GM19025 (cell line): ENCODE measurements around the gene PDE2A.

Experiments
- ATAC-seq: cut with Tn5 transposase; IDR thresholded peaks from one replicate; pipeline ENCODE4 v1.9.1; 2021; ENCODE audit warnings: mild to moderate bottlenecking, low read depth, moderate library complexity; ENCODE audit not compliant: unreplicated experiment

PDE2A gene

DNA sequence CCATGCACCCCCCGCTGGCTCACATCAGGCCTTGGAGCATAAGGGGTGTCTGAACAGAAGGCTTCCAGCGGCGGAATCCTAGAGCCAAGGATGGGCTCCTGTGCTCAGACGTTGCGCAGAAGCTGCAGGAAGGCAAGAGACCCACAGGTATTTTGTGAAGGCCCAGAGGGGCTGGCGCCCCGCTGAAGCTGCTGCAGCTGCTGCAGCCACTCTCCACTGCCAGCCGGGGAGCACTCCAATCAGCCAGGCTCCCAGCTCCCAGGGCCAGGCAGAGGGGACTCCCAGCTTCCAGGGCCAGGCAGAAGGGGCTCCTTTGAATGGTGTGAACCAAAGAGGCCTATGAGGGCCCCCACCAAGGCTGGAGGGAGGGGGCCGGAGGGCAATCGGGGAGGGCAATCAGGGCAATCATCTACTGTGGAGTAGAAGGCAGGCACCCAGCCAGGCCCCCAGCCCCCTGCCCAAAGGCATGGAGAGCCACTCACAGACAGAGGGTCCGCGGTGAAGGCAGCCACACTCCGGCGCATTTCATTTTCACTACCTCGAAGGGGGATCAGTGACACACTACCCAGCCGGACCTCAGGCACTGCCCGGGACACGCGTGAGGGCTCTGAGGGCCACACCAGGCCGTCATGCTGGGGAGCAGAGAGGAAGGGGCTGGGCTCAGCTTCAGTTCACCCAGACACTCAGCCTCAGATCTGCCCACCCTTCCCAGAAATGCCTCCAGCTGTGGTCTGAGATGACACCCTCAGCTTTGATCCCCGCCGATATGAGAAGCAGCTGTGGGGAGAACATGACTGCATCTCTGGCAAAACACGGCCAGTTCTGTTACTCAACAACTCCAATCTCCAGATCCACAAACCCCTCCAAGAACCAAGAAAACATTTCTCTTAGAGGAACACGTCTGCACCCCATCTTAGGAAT lies 11.6 kb upstream of the PDE2A start:
- no peak for ATAC-seq

DNA sequence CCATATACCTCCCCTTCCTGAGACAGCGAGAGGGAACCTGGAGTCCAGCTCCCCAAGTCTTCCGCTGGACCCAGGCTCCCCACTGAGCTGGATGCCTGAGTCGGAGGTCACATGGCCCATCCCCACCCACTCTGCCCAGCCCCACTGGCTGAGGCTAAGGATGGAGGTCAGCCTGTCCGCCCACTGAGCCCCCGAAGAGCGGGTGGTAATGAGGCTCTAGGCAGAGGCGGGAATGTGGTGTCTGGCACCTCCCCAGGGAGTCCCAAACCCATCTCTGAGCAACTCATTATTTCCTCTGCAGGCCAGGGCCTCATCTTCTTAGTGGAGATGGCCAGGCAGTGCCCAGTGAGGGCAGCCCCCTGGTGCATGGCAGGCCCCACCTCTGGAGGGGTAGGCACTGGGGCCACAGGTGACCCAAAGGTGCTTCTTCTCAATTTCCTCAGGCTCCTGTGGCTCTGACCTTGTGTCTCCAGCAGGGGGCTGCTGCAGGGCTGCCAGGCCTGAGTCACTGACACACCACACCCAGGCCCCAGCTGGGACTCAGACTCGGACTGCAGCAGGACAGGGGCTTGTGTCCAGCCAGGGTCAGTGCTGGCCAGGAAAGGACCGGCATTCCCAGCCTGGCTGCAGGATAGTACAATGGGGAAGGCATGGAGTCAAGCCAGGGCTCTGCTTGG lies 10.2 kb upstream of the PDE2A start:
- no peak for ATAC-seq

DNA sequence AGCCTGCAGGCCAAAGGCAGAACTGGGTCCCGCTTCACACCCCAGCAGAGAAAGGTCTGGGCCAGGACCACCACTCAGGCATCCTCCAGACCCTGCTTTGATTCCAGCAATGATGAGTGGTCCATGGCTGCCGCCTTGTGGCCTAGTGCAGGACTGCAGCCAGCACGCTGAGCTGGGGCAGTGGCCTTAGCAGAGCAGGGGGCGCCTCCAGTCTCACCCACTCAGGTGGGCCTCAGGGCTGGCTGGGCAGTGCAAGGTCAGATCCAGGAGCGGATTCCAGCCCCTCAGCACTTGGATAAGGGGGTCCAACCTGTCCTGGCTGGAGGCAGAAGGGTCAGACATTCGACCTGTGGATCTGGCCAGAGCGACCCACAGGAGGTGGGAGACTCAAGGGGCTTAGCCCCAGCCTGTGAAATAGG lies 9.6 kb upstream of the PDE2A start:
- no peak for ATAC-seq

GRCh38 chr11:72682858-72683243 lies 8.6 kb upstream of the PDE2A start:
- no peak for ATAC-seq

- ATAC-seq: no peak
Observed at GRCh38 chr11:72682238-72682857, 8.1 kb upstream of the PDE2A start.

- ATAC-seq: no peak
Observed at GRCh38 chr11:72681226-72682153, 7.3 kb upstream of the PDE2A start.

DNA sequence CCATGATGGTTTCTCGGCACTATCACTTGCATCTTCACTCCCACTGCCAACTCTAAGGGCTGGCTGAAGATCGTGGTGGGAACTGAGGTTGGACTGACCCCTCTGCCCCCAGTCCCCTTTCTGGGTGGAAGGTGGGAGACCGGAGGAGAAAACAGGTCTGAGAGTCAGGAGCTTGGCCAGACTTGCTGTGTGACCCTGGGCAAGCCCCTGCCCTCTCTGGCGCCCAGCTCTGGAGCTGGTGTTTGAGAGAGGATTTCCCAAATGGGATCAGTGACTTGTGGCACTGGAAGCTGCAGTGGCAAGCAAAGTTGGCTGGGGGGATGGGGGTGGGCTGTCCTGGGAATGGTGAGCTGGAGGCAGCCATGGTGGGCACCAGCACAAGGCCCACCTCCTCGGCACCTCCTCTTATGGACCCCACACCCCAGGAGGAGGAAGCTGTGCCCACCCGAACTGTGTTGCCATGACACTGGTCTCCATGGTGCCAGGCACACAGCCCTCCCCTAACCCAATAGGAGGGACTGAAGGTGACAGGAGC lies 6.5 kb upstream of the PDE2A start:
- no peak for ATAC-seq

DNA sequence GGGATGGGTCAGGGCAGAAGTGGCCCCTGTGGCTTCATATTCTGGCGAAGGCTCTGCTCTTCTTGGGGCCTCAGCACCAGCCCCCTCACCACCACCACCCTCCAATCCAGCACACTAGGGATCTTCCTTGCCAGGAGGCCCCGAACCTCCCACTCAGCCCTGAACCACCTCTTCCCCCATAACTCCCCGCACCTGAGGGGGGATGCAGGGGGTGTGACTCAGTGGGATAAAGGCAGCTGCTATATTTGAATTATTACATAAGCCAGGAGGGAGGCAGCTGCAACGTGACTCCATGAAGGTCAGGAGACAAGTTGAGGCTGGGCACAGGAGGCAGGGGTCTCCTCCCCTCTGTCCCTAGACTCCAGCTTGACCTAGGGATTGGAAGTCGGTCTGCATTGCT lies 5.6 kb upstream of the PDE2A start:
- no peak for ATAC-seq

DNA sequence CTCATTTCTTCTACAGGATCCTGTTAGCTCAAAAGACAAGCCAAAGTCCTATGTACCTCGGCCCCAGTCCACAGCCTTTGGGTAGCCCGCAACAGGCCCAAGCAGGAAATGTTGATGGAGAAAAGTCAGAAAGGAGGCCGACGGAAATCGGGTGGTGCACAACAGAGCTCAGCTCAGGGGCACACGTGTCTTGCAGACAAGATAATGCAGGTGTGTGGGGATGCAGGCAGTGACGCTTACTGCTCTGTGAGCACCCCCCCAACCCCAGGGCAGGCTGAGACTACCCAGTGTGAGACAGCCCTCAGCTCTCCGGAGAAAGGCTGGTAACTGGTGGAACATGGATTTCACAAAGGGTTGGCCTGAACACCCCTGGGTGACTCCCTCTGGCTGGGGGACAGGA lies 4.3 kb upstream of the PDE2A start:
- no peak for ATAC-seq

DNA sequence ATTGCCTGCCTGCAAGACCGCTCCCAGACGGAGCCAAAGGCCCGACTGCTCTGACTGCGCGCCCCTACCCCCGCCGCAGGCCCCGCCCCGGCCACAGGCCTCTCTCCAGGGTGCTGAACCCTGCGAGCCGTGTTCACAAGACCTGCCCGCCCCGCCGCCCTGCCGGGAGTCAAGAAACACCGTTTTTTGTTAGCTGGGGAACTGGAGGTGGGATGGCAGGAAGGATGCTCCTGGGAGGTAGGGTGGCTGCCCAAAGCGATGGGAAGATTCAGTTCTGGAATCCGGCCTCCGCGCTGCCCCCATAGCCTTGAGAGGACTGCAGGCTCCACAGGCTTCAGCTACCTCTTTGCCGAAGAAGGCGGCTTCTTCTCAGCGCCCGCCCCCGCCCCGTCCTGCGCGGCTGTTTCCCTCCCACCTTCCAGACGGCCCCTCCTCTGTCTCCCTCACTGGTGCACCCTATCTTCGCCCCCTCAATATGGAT lies 2.7 kb upstream of the PDE2A start:
- ATAC-seq: no peak

- no peak for ATAC-seq
Observed at GRCh38 chr11:72675221-72675620, 999 bp upstream of the PDE2A start.

DNA sequence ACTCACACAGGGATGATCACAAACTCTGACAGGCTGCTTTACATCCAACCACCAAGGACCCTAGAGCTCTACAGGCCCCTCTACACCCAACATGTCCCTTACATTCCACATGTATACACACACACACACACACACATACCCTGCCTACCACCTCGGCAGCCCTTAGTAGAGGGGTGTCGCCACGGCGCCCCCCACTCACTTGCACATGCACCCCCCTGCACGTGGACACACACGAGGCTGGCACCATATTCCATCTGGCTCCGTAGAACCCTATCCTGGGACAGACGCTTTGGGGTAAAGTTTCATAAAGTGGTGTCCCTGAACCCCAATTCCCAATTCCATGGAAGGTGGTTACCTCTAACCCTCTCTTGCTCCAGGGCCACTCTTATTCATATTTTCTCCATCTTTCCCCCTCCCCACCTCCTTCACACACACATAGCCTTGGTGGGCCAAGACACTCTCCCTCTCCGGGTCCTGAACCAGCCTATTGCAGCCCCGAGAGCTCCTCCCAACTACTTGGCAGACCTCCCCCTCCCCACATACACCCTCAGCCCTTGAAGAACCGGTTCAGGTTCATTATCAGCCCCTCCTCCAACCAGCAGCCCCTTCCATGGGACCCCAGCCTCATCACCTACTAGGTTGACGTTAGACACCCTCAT lies 809 bp downstream of the PDE2A start:
- no peak for ATAC-seq

DNA sequence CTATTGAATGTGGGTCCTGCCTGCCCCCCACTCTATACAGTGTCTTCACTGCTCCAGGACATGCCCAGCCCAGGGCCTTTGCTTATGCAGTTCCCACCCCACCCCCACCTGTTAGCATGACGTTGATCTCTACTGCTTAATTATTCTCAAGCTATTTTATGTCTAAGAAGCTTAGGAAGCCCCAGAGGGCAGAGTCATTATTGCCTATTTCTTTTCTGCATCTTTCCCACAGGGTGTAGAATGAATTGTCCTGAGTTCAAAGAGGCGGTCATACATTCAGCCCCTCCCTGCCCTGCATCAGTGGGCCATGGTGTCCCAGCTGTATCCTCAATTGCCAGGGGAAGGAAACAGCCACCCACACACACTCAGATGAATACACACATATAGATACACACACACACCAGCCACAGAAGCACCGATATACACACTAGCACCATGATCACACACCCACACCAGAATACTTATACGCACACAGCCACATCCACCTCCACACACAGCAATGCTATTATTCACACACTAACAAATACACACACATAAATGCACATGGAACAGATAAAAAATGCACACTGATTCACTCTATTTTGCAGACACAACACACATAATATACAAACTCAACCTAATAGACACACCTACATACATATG lies 1.5 kb downstream of the PDE2A start:
- ATAC-seq: no peak

DNA sequence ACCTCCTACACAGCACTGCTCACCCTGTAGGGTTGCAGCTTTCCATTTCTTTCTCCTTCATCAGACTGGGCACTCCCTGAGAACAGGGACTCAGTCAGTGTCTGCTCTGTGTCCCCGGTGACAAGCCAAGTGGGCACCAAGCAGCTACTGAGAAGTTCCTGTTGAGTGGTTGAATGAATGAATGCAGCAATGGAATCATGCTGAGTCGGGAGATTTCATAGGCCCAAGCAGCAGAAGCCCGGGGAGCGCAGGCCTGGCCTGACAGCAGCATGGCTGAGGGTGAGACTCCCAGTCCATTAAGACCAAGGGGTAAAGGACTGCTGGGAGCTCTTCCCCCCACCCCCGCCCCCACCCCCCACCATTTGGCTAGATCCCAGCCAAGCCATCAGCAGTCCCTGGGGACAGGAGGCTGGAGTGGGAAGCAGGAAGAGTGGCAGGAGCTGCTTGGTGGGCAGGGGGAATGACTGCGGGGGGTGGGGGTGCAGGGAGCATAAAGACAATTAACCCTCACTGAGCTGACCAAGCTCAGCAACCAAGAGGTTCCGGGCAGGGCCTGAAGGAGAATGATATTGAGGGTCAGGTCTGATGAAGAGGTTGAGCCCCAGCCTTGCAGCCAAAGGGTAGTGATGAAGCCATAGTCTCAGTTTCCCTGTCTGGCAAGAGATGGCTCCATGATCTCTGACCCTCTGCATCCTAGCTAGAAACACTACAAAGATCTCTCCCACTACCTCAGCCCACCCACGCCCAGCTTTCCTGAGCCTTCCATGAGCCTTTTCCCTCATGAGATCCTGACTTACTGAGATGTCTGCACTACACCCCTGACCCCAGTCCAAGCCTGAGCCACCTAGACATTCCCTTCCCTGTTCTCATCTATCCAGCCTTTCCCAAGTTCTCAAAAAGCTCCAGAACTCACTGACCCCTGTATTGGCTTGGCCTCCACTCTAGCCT lies 2.8 kb downstream of the PDE2A start:
- ATAC-seq: no peak

DNA sequence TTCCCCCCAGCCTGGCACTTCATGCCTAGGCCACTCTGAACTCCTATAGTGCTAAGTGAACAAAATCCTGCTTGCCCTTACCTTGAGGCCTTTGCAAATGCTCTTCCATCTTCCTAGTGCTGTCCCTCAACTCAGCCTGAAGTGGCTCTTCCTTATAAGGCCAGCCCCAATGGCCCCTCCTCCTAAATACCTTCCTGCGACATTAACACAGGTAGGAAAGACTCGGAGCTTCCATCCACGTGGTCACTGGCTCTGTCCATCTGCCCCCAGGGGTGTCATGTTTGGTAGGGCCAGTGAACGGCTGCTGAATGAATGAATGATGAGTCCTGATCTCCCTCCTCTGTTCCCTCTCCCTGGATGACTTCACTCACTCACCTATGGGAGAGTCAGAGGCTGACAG lies 4.2 kb downstream of the PDE2A start:
- no peak for ATAC-seq

GRCh38 chr11:72669527-72669926 lies 4.7 kb downstream of the PDE2A start:
- ATAC-seq: no peak

DNA sequence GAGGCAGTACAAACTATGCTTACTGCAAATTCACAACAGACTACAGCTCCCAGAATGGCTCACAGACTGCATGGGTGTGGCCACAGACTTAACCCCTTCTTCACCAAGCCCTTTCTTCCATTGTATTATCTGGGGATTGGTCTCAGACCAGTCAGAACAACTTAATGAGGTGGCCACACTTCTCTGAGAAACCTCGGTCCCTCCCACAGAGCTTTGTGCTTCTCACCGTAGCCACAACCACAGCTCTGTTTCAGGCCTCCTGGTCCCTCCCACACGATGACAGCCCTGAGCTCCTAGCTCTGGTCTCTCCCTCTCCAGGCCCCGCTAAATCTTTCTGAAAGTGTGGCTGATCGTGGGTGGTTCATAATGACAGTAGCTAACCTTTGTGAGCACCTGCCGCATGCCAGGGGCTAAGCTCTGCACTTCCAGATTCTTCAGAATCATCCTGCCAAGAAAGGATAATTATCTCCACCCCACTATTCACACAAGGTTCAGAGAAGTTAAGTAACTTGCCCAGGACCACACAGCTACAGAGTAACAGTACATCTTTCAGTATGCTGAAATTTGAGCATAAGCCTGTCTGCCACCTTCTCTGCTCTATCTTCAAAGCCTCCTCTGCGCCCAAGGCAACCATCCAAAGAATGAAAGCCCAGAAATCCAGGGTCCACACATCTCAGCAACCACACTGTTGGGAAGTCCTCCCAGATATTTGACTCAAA lies 5.4 kb downstream of the PDE2A start:
- ATAC-seq: peak; percentile 82
